ENCODE data around the gene GLI2. TPM values are rescaled to one million over a fixed set of nuclear protein-coding genes. Genes with fewer than 3 reads are reported as not detected.

GLI2 gene
- polyA plus RNA-seq, 1 experiment: 8.1 TPM

DNA sequence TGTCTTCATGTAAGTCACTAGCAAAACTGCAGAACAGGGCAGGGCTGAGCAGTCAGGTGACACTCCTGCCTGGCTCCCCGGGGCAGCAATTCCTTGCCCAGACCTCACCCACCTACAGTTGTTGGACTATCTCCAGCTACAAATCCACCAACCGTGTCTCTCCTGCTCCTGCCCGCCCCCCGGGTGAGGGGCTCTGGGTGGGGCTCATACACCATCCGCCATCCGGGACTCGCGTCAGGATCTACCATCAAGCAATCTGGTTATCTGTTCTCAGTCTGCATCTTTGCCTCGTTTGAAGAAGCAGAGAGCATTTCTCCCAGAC, 13.5 kb upstream of the GLI2 start:
- TF ChIP-seq, protein P1, sequence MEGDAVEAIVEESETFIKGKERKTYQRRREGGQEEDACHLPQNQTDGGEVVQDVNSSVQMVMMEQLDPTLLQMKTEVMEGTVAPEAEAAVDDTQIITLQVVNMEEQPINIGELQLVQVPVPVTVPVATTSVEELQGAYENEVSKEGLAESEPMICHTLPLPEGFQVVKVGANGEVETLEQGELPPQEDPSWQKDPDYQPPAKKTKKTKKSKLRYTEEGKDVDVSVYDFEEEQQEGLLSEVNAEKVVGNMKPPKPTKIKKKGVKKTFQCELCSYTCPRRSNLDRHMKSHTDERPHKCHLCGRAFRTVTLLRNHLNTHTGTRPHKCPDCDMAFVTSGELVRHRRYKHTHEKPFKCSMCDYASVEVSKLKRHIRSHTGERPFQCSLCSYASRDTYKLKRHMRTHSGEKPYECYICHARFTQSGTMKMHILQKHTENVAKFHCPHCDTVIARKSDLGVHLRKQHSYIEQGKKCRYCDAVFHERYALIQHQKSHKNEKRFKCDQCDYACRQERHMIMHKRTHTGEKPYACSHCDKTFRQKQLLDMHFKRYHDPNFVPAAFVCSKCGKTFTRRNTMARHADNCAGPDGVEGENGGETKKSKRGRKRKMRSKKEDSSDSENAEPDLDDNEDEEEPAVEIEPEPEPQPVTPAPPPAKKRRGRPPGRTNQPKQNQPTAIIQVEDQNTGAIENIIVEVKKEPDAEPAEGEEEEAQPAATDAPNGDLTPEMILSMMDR (IDR thresholded peaks at IDR 0.05; ENCODE audit: insufficient read depth, low read depth, low read length): no peak
- Histone ChIP-seq H3K4me3 (ENCODE audit: low read depth, low read length) (no peak overlapping the region), H3K27me3 (ENCODE audit: control insufficient read depth, insufficient read depth, low read length) (no peaks in the 10 kb centered on the region), H3K36me3 (ENCODE audit: control insufficient read depth, insufficient read depth, low read length) (no peaks in the 10 kb centered on the region)
- POLR2A ChIA-PET: no interaction called here
- CTCF ChIA-PET: no interaction called here
- DNase-seq (ENCODE audit: low read depth): no peak

GRCh38 chr2:120722568-120723421, 12.9 kb upstream of the GLI2 start:
- CTCF ChIA-PET: interaction anchor here (0.8 to 1.0 kb wide), 3 partner anchors 9 to 12 kb away, joined by 3 to 5 read pairs (median 4); no protein-coding TSS in a partner anchor
- no peak for DNase-seq (ENCODE audit: low read depth)
- H3K27me3 ChIP-seq (ENCODE audit: control insufficient read depth, insufficient read depth, low read length): no peaks in the 10 kb centered on the region
- POLR2A ChIA-PET: no interaction called here
- no peaks in the 10 kb centered on the region for H3K36me3 ChIP-seq (ENCODE audit: control insufficient read depth, insufficient read depth, low read length)
- no peak overlapping the region for H3K4me3 ChIP-seq (ENCODE audit: low read depth, low read length)
- TF ChIP-seq, protein P1 (IDR thresholded peaks at IDR 0.05; ENCODE audit: insufficient read depth, low read depth, low read length): no peak

DNA sequence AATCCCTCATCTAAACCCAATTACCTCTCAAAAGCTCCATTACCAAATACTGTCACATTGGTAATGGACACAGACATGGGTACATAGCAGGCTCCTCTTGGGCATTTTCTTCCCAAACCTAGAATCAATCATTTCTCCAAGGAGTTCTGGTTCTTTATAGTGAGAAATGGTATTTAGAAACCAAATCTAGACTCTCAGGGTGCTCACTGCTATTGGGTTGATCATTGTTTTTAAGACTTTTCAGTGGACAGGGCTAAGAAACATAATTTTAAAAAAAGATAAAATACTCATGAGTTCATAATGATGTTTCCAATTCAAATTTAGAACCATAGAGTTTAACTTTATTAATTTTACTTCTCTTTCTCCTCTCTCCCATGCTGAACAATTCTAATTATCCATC, 9.4 kb upstream of the GLI2 start:
- ChIA-PET POLR2A (no interaction called here), CTCF (no interaction called here)
- TF ChIP-seq, protein P1 (IDR thresholded peaks at IDR 0.05; ENCODE audit: insufficient read depth, low read depth, low read length): no peak
- Histone ChIP-seq H3K27me3 (ENCODE audit: control insufficient read depth, insufficient read depth, low read length) (no peaks in the 10 kb centered on the region), H3K4me3 (ENCODE audit: low read depth, low read length) (no peak overlapping the region), H3K36me3 (ENCODE audit: control insufficient read depth, insufficient read depth, low read length) (no peaks in the 10 kb centered on the region)
- DNase-seq (ENCODE audit: low read depth): no peak

- TF ChIP-seq, protein P1 (IDR thresholded peaks at IDR 0.05; ENCODE audit: insufficient read depth, low read depth, low read length): no peak
- H3K4me3 ChIP-seq (ENCODE audit: low read depth, low read length): no peak overlapping the region
- POLR2A ChIA-PET: interaction anchor here (0.5 kb wide), 1 partner anchor 25 kb away, joined by 3 read pairs; no protein-coding TSS in a partner anchor
- no peaks in the 10 kb centered on the region for H3K36me3 ChIP-seq (ENCODE audit: control insufficient read depth, insufficient read depth, low read length)
- CTCF ChIA-PET: no interaction called here
- peak; percentile 61 for DNase-seq (ENCODE audit: low read depth)
- no peaks in the 10 kb centered on the region for H3K27me3 ChIP-seq (ENCODE audit: control insufficient read depth, insufficient read depth, low read length)
These were observed 6.0 kb upstream of the GLI2 start for GRCh38 chr2:120729406-120730399.

DNA sequence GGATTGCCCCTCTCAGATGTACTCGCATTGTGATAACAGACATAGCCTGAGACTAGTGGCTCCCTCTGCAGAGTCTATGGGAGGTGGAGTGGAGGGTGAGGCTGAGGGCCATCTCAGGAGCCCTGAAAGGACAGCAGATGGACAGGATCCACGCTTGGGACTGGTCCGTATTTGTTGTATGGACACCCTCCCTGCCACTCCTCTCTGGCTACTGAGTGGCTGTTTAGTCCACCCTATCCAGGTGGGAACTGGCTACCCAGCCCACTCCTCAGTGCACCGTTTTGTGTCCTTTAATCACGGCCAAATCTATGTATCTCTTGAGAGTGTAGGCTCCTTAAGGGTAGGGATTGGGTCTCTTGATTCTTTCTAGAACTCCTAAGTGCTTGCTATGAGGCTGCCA, 4.5 kb upstream of the GLI2 start:
- no peak for DNase-seq (ENCODE audit: low read depth)
- ChIA-PET POLR2A (no interaction called here), CTCF (no interaction called here)
- H3K36me3 ChIP-seq (ENCODE audit: control insufficient read depth, insufficient read depth, low read length): no peaks in the 10 kb centered on the region
- TF ChIP-seq, protein P1 (IDR thresholded peaks at IDR 0.05; ENCODE audit: insufficient read depth, low read depth, low read length): no peak
- no peak overlapping the region for H3K4me3 ChIP-seq (ENCODE audit: low read depth, low read length)
- H3K27me3 ChIP-seq (ENCODE audit: control insufficient read depth, insufficient read depth, low read length): no peaks in the 10 kb centered on the region

All from BJ (cell line).